DMS53 (cell line): ENCODE data around the gene NOTCH1.

Experiments used
- DNase-seq: peaks from one replicate; lab custom pipeline; 2025; lab: John Stamatoyannopoulos, UW

The NOTCH1 gene

DNA sequence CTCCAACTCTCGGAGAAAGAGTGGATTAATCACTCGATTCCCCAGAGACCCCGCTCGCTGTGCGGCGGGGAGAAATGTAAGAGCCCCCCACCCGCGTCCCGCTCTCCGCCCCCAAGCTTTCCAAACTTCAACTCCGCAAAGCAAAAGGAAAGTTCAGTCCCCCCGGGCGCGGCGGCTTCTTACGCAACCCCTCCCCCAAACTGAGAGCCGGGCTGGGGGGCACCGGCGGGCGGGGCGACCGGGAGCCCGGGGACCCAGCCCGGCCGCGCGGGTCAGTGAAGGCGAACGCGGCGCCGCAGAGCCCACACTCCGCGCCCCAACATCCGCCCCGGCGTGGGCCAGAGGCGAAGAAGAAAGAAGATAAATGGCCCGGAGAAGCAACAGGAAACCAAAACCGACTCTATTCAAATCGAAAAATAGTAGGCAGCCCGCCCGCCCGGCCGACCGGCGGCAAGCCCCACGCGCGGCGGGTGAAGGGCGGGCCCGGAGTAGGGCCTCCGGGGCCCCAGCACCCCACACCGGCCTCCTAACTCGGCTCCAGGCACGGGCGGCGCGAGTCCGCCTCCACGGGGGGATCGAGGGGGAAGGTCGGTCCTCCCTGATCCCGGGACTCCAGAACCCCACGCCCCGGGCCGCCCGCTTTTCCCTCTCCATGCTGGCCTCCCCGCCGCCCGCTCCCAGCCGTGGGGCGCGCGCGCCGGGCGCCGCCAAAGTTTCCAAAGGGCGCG is 720 bp downstream of the NOTCH1 start:
- DNase-seq, result peak; percentile 66

DNA sequence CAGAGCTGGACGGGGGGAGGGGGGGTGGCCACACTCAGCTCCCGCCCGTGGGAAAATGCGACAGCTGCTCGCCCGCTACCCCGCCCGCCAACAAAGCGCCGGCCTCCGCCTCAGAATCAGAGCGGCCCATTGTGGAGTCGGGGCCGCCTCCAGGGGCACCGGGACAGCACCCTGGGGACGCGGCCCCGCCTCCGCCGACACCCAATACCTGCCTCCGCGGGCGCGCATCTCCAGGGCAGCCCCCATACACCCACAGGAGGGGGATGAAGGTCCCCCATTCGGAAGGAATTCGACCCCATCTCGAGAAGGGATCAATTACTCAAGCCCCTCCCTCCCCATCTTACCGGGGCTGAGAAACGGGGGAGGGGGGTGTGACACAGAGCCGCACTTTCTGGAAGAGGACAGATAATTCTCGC is 1.3 kb downstream of the NOTCH1 start:
- DNase-seq, result peak; percentile 73

DNA sequence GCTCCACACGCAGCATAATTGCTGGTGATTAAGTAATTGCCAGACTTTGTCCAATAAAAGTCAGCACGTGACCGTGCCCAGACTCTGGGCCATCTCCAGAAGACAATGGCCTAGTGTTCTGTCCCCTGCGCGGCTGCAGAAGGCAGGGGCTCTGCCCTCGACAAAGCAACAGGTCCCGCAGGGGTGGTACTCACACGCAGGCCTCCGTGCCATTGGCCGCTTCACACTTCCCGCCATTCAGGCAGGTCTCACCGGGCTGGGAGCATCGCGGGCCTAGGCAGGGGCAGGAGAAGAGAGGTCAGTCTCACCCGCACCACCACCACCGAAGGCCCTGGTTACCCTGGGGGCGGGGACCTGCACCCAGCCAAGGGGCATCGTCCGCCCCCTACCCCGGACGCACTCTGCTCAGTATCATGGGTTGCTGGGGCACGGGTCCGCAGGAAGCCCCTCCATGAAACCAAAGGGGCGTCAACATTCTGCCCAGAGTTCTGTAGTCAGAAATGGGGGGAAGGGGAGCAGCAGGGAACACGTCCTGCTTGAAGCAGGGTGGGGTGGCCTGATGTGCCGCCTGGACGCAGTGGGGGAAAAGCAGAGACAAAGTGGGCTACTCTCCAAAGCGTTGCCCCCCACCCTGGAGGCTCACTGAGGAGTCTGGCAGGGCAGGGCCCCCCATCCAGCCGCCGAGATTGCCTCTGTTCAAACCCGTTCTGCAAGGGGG is 1.9 kb downstream of the NOTCH1 start:
- DNase-seq, result no peak

DNA sequence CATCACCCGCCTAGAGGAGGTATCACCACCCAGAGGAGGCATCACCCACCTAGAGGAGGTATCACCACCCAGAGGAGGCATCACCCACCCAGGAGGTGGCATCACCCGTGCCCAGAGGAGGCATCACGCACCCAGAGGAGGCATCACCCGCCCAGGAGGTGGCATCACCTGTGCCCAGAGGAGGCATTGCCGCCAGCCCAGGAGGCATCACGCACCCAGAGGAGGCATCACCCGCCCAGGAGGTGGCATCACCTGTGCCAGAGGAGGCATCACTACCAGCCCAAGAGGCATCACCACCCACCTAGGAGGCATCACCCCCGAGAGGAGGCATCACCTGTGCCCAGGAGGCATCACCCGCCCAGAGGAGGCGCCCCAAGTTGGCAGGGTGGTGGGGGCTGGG is 2.6 kb downstream of the NOTCH1 start:
- no peak for DNase-seq

DNA sequence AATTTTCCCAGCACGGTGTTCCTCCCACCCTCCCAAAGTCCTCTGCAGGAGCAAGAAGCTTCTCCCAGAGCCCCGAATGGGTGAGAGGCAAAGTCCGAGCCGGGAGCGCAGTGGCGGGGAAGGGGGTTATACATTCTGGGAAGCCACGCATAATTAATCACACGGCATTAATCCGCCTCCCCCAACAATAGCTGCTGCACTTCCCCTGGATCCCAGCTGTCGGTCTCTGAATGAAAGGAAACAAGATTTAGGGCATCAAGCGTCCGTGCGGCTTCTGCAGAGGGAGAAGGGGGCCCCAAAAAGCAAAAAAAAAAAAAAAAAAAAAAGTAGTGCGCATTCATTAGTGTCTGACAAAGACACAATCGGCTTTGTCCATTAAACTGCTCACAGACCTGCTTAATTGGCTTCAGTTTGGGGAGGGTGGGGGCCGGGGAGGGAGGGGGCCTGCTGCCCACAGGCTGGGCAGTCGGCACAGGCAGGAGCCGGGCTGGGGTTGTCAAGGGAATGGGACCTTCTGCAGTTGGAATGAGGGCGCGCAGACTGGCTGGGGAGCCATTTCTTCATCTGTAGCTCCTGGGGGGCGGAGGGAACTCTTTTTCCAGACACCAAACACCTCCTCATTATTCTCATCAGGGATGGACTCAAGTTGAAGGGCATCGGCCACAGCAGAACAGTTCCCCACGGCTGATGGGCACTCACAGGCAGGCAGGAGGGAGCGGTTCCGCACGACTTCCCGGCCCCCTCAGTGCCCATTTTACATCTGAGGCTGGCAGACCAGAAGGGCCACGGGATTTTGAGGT is 3.4 kb downstream of the NOTCH1 start:
- DNase-seq, result no peak

DNA sequence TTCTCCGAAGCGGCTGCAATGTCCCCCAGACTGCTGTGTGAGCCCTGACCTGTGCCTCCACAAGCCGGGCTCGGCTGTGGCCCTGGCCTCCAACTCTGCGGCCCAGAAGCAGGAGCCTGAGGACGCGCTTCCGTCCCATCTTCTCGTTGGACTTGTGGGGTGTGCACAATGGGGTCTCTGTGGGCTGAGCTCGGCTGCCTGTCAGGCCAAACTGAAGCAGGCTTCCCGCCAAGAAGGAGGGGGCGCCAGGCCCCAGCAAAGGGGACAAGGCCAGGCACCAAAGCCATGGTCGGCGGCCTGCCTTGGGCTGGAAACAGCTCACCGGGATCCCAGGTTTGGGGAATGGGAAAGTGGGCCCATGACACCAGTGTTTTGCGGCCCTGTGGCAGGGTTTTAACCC is 4.1 kb downstream of the NOTCH1 start:
- no peak for DNase-seq

DNA sequence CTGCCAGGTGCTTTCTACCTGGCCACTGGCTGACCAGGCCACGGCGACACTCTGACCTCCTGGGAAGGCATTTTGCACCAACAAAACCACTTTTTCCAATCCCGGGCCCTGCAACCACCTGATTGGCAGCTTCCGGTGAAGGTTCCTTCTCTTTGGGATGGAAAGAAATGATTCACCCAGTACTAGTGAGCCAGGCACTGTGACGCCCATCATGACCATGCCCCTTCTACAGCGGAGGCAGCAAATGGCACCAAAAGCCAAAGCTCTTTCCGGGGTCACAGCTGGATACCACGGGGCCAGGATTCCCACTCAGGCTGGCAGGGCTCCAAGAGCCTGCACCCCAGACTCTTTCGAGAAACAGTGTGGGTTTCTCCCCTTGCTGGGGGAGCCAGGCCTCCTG is 4.7 kb downstream of the NOTCH1 start:
- no peak for DNase-seq

DNA sequence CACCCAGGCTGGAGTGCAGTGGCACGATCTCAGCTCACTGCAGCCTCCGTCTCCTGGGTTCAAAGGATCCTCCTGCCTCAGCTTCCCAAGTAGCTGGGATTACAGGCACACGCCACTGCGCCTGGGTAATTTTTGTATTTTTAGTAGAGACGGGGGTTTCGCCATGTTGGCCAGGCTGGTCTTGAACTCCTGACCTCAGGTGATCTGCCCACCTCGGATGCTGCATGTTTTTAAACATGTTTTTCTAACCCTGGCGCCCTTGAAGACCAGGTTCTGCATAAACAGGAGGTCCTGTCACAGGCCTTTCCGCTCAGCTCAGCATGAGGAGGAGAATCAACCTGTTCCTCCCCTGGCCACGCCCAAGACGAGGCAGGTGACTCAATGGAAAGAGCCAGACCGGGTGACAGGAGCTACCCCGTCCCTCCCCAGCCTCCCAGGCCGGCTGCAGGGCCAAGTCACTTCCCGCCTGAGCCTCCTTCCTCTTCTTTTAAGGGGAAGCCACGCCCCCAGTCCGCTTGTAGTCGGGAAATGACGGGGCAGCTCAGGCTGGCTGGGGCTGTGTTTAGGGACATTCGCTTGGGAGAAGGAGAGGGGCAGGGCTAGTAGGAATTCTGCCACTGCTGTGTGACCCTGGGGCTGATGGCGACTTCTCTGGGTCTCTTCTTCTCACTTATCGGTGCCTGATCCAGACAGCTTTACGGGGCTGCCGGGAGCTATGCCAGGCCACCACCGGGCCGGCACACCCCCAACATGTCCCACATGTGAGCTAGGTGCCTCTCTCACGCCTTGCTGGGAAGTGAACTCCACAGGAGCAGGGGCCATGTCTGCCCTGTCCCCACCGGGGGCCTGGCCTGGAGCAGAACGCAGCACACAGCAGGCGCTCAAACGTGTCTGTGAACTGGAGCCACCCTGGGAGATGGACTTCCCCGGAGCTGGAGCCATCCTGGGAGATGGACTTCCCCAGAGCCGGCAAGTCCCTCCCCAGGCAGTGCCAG is 6.1 kb downstream of the NOTCH1 start:
- DNase-seq, result no peak

DNA sequence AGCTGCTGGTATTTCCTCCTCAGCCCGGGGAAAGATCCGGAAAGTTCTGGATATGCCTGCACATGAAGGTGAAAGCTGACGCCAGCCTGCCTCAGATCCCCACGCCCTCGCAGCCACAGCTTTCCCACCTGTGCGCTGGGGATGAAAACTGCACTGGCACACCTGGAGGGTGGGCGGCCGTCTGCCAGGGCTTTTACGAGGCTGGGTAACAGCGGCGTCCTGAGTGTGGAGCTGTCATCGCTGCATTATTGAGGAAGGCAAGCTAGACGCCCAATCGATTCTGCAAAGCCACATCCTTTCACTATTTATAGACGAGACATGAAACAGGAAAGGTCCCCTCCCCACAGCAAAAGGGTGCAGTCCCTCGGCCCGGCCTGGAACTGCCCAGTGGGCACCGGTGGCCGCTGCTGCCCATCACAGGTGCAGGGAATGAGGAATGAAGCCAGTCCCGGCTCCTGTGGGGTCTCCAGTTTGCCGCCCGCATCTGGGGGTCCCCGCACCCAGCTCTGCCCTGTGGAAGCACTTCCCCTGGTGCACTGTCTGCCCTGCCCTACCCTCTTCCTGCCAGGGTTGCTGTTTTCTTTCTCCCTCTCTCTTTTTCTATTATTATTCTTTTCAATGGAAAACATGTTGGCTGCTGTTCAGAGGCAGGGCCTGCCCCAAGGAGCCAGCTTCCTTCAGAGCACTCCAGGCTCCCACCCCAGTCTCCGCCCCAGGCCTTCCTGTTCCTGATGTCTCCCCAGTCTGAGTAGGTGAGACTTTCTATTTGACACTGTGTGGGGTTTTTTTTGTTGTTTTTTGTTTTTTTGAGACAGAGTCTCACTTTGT is 7.0 kb downstream of the NOTCH1 start:
- DNase-seq, result no peak

DNA sequence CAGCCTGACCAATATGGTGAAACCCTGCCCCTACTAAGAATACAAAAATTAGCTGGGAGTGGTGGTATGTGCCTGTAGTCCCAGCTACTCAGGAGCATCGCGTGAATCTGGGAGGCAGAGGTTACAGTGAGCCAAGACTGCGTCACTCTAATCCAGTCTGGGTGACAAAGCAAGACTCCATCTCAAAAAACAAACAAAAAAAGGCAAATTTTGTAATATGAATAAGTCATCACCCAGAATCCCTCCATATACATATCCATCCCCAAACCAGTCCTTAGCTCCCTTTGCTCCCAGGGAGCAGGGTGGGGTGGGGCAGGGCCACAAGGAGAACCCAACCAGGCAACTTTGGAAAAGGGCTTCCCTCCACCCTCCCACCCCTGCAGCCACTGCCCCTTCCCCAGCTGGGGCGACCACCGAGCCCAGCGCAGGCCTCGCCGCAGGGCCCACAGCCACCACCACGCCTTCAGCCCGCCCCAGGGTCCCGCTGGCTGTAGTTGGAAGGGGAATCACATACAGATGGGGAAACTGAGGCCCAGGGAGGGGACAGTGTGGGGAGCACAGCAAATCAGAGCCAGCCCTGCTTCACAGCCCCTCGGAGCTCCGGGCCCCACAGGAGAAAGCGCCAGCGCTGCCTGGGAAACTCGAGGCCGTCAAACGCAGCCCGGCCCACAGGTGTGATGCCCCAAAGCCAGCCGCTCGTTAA is 7.8 kb downstream of the NOTCH1 start:
- DNase-seq, result no peak

DNA sequence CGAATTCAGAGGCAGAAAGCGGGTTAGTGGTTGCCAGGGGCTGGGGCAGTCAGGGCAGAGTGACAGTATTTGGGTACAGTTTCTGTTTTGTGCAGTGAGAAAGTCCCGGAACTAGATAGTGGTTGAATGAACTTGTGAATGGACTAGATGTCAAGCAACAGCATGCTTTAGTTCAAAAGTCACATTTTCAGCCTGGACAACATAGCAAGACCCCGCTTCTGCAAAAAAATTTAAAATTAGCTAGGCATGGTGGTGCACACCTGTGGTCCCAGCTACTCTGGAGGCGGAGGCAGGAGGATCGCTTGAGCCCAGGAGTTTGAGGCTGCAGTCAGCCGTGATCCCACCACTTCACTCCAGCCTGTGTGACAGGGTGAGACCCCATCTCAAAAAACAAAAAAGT is 8.4 kb downstream of the NOTCH1 start:
- no peak for DNase-seq

DNA sequence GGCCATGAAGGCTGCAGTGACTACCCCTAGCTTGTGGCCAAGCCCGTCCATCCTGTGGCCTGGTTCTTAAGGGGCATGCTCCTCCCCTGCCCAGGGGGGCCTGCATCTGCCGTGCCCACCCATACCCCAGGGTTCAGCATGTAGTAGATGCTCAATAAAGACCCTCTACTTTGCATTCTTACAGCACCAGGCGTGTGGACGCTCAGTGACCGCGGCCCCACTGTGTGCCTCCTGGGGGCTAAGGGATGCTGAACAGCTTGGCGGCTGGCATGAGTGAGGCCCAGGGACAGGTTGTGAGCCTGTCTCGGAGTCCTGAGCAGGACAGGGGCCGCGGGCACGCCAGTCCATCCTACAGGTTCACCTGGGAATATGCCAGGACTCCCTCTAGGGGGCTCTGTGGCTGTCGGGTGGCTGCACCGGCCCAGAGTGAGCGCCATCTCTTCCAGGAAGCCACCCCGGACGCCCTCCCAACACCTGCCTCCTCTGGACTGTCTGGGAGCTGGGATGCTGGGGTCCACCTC is 9.1 kb downstream of the NOTCH1 start:
- peak; percentile 29 for DNase-seq

DNA sequence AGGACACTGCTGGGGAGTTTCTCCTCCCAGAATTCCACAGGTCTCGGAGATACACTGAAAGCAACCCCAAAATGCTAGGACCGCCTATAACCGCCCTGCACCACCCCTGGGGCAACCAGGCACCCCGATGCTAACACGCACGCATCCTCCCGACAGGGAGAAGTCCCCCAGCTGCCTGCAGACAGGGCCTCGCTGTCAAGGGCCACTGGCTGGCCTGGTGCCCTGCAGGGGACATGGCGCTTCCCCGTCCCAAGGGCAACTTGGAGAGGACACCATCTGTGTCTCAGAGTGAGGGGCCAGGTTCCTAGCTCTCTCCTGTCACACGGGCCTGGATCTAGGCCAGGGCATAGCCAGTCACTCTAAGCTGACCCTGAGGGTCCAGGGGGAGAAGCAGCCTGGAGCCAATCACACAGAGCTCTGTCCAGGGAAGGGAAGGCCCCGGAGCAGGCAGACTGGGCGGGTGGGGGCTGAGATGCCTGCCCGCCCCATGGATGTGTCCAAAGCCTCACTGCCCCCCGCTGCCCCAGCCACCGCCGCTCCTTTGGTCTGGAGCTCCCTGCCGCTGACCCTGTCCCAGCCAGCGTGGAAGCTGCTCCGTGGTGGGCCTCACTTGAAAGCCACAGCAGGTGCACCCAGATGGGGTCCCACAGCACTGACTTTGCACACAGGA is 9.7 kb downstream of the NOTCH1 start:
- no peak for DNase-seq

DNA sequence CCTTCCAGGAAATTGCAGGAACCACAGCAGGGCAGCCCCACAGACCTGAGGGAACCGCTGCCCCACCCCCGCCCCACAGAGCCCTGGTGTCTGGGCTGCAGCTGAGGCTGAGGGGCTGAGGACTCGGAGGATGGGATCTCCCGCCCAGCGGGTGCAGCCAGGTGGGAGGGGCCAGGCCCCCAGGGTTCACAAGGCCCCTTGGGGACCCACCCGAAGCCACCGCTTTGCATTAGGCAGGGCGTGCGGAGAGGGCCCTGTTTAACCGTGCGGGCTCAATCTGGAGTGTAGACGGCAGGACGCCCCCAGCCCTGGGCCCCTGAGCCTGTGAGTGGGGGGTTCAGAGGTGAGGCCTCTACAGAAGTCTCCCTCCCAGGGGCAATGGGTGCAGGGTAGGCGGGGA is 10.8 kb downstream of the NOTCH1 start:
- no peak for DNase-seq

DNA sequence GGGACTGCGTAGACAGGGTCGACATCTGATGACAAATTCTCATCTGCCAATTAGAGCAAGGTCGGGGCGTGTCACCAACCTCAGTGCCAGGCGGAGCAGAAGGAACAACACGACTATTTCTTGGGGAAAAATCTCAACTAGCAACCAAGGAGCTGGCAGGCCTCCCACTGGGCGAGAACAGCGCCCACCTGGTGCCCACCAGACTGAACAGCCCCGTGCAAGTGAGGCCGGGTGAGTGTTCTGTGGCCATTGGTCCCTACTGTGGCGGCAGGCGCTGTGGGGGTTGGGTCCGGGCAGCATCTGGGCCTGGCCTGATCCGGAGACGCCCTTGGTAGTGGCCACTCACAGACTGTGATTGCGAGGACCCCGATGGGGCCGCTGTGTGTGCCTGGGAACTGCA is 11.5 kb downstream of the NOTCH1 start:
- no peak for DNase-seq

DNA sequence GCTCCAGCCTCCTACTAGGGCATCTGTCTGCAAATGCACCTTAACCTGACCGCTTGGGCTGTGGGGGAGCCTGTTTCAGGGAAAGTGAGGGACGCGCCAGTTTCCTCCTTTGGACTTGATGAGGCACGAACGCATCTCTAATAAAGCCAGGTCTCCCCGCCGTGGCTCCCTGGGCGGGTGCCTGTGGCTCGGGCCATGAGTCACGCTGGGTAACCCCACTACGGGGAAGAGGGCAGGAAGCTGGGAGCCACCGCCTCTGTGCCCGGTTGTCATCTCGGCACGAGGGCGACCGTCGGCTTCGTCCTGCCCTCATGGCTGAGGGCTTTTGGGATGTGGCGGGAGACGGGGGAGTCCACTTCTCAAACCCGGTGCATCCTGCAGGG is 12.1 kb downstream of the NOTCH1 start:
- peak; percentile 50 for DNase-seq

DNA sequence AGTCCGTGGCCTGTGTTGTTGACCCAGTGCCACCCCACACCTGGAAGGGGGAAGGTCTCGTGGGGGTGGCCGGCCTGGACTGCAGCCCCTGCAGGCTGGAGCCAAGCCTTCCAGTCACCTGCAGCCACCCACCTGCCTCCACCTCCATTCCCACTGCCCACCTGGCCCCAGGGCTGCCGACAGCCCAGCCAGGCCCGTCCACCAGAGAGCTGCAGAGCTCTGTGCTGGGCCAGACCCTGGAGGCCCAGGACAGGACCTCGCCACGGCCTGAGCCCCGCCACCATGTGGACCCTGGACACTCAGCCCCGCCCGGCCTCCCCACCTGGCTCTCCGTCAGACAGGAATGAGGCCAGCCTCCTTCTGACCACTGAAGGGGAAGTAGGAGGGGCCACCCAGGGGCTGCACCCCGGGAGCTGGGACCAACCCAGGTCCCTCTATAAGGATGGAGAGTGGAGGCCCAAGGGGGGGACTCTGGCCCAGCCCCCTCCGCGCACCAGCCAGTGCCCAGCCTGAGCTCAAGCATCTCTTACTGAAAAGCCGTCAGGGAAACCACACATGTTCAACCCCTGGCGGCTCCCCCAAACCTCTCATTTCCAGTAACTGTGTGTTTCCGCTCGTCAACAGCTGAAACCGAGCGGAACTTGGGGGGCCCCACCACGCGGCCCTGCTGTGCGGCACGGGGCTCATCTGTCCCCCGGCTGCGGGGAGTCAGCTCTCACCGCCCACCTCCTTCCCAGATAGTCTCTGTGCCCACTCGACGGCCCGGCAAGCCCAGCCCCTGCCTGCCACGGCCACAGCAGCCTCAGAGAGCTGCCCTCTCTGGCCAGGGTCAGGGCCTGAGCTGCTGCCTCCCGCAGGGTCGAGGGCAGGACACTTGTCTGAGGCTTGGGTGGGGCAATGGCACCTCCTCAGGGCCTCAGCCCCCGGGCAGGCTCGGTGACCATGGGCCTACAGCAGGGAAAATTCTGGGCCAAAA is 12.8 kb downstream of the NOTCH1 start:
- no peak for DNase-seq
